Mucosa of descending colon (tissue), 3 donors: ENCODE data around the gene GATD1. TPM values are rescaled to one million over a fixed set of nuclear protein-coding genes. Genes with fewer than 3 reads are reported as not detected.

Source experiments
- ATAC-seq: fragments of 200-7000 bp; cut with Tn5 transposase; one replicate; pipeline ENCODE4 v1.9.1; 2020; ENCODE audit warnings: mild to moderate bottlenecking, moderate library complexity
- DNase-seq, 3 donors: peaks; one replicate each; pipeline ENCODE4 v3.0.0-alpha.2; 2020
- H3K36me3 ChIP-seq: fragments of 200-600 bp; one replicate; pipeline ENCODE4 v1.8.0; 2021; ENCODE audit warnings: low read depth, mild to moderate bottlenecking
- H3K4me1 ChIP-seq: fragments of 200-600 bp; one replicate; pipeline ENCODE4 v1.8.0; 2021; ENCODE audit warnings: low read depth, mild to moderate bottlenecking
- H3K4me3 ChIP-seq: fragments of 200-600 bp; one replicate; pipeline ENCODE4 v1.8.0; 2021; ENCODE audit warnings: mild to moderate bottlenecking
- H3K9me3 ChIP-seq: fragments of 200-600 bp; one replicate; pipeline ENCODE4 v1.8.0; 2021; ENCODE audit warnings: mild to moderate bottlenecking
- CTCF ChIP-seq: fragments of 200-600 bp; IDR thresholded peaks from one replicate; pipeline ENCODE4 v1.8.0; 2022; ENCODE audit warnings: antibody characterized with exemption, mild to moderate bottlenecking
- intact Hi-C, 2 donors: fragments of 100-400 bp; cut with DNase I in 1 of 2; cut with micrococcal nuclease in 1 of 2; formaldehyde crosslinking; loops; one replicate each; pipeline versions ENCODE4 v1.11.0 to v1.11.1; 2022; cut with DNase I, micrococcal nuclease
- total RNA-seq, 3 donors: library from RNA; stranded (reverse); fragmentation: NEBNext Ultra II Directional in 2 of 3; extraction: Animal tissue kit (Norgen Biotek cat#: 25700) in 2 of 3; gene quantifications; one replicate each; pipeline versions ENCODE4 v1.2.1 to v1.2.4, GENCODE V29; 2021 to 2023
- donor health status: DM: no; HTN: no; CAD: no; lungs with moderate emphysema.
- donor health status: DM: no; HTN: no; CAD: no.
- donor health status: DM: no; HTN: yes; CAD: no.

The GATD1 gene
- total RNA-seq, 3 donors from 2014 or later: 51.9 to 58.8 (median 57.4) TPM

DNA sequence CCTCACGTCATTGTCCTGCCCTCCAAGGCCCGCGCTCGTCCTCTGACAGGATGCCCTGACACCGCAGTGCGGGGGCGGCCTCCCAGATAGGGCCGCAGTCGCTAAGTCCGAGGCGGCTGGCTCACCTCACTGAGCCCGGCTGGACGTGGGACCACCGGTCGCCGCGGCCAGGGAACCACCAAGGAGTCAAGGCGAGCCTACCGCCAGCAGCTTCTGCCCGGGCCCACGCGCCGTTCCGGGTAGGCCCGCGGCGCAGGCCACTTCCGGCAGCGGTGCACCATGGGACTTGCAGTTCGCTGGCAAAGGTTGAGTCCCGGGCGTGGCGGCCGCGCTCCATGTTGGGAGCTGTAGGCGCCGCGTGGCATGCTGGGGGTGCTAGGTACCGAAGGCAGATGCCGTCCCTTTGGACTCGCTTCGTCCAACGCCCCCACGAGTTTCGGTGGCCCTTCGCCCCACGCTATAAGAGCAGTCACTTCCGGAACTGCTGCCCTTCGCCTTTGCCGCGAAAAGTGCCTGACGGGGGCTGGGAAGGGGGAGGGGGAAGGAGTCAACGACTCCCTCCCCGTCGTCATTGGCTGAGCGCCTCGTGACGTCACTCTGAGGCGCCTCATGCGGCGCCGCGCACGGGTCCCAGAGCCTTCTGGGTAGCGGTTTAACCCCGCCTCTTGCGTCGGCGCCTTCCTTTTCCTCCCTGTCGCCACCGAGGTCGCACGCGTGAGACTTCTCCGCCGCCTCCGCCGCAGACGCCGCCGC is 32.2 kb upstream of the GATD1 start, which contains the start of gene RPLP2:
Gene RPLP2, plus strand, starts transcription at position 681 of the 753 bp plus-strand sequence. CDS start 268 bp downstream, outside the sequence.
- Histone ChIP-seq H3K9me3 (no peaks in the 10 kb centered on the region), H3K4me1 (peaks cover 32% of the 10 kb centered on the region), H3K36me3 (no peaks in the 10 kb centered on the region), H3K4me3 (peak within 1 kb of the TSS; percentile 78)
- intact Hi-C loops: no loop called here
- peak; percentile 88 for ATAC-seq
- DNase-seq: peak; percentile 98 to 99 (median 99)
- no peak for TF ChIP-seq CTCF

DNA sequence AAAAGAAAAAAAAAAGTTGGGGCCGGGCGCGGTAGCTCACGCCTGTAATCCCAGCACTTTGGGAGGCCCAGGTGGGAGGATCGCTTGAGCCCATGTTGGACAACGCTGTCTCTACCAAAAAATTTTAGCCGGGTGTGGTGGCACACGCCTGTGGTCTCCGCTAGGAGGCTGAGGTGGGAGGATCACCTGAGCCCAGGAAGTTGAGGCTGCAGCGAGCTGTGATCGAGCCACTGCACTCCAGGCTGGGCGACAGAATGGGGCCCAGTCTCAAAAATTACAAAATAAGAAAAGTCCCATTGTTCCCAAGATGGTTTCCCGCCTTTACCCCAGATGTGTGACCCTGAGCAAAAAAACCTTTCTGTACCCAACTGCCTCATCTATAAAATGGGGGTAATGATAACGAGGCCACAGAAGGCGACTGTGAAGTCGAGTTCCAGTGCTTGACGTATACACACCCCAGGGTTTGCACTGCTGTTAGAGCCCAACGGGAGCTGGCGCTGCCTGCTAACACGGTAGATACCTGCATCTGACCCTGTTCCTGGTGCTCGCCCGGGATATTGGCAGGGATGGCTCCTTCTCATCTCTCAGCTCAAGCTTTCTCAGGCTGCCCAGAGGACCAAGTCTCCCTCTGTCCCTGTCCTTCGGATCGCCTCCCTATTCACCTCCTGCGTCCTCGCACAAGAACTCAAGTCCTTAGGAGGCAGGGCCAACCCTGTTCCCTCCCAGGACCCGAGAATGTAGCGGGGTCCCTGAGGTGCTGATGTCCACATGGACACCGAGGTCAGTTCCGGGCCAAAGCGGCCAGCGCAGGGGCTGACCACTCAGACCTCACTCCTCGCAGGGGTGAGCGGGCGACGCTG is 31.4 kb upstream of the GATD1 start:
- no peaks in the 10 kb centered on the region for H3K36me3 ChIP-seq
- no peaks in the 10 kb centered on the region for H3K9me3 ChIP-seq
- H3K4me3 ChIP-seq: peak overlapping the region; percentile 78
- intact Hi-C loops: no loop called here
- DNase-seq (peak in 1 of 3 donors; percentile 53), ATAC-seq (peak; percentile 1)
- peaks cover 40% of the 10 kb centered on the region for H3K4me1 ChIP-seq
- TF ChIP-seq CTCF: no peak

GRCh38 chr11:804599-804964 is 27.3 kb upstream of the GATD1 start:
- Histone ChIP-seq H3K9me3 (no peaks in the 10 kb centered on the region), H3K4me3 (no peak overlapping the region), H3K4me1 (peaks cover 26% of the 10 kb centered on the region), H3K36me3 (no peaks in the 10 kb centered on the region)
- no peak for ATAC-seq
- TF ChIP-seq CTCF: no peak
- DNase-seq: peak in 1 of 3 donors; percentile 63
- intact Hi-C loops: no loop called here

DNA sequence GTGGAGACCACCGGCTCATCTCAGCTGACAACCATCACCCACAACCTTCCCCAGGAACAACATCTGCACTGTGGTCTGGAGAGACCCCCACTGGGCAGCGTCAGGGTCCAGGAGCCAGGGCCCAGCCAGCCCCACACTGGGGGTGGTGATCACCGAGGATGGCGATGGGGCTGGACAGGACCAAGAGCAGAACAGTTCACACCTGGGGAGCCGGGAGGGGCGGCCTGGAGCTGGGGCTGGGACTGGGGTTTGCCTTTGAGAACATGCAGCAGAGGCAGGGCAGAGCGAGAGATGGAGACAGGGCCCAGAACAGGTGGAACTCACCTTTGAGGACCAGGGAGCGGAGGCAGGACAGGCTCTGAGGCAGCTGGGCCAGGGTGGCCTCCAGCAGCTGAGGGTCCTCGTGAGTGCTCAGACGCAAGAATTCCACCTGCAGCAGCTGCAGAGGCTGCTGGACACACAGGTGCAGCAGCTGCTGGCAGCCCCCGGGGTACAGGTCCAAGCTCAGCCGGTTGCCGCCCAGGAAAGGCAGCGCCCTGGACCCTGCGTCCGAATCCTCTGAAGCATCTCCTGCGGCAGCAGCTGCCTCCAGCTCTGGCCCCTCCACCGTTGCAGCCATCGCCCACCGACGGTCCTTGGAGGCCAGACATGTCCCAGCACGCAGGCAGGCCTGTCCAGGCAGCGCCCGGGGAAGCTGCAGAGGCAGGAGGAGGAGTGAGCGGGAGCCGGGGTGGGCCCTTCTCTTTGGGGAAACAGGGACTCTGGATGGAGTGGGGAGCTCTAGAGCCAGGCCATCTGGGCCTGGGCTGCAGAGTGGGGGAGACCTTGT is 26.7 kb upstream of the GATD1 start:
- Histone ChIP-seq H3K9me3 (no peaks in the 10 kb centered on the region), H3K4me1 (peaks cover 26% of the 10 kb centered on the region), H3K36me3 (no peaks in the 10 kb centered on the region), H3K4me3 (no peak overlapping the region)
- no peak for TF ChIP-seq CTCF
- DNase-seq (peak in 2 of 3 donors; percentile 51 to 68), ATAC-seq (no peak)
- intact Hi-C loops: no loop called here

DNA sequence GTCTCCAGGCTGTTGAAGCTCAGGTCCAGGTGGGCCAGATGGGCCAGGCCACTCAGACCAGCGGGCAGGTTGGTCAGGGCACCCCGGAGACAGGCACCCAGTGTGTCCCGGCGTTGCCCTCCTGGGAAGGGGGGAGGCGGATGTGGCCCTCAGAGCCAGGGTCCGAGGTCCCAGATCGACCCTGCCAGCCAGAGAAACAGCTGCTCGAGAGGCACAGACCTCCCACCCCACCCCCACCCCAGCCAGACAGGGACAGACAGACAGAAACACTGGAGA is 26.1 kb upstream of the GATD1 start:
- no peak for DNase-seq
- intact Hi-C loops: no loop called here
- no peak for ATAC-seq
- Histone ChIP-seq H3K36me3 (no peaks in the 10 kb centered on the region), H3K4me1 (peaks cover 25% of the 10 kb centered on the region), H3K9me3 (no peaks in the 10 kb centered on the region), H3K4me3 (no peak overlapping the region)
- TF ChIP-seq CTCF: no peak
